Measurements from ENCODE around the gene ATF5. TPM values are rescaled to one million over a fixed set of nuclear protein-coding genes. Genes with fewer than 3 reads are reported as not detected.
"Not testable (repeated sequence)": the region's sequence is repeated elsewhere in the genome, so short reads cannot be mapped to it uniquely, and the experiment has no call there.

ATF5 gene
- total and polyA plus RNA-seq, 2 of the 13 experiments (the other 11 are each of a cell fraction or from before 2014, with no cell fraction given): 5.2 to 10.3 TPM

DNA sequence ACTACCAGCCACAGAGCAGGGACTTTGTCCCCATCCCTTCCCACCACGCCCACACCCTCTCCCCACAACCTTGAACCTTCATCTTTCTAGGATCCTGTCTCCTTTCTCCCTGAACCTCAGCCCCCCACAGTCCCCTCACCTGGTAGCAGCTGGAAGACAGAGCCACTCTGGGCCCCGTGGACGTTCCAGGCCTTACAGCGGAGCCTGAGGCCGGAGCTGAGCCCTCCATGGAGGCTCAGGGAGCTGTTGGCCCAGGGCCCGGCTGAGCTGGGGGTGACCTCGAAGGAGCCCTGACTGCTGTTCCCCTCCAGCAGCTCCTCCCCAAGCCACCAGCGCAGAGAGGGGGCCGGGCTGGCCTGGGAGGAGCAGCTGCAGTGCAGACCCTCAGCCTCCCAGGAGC lies 29.1 kb downstream of the ATF5 start:
- H3K79me2 ChIP-seq (ENCODE audit: insufficient read depth, low read length); CTCF ChIA-PET (ENCODE audit: low intra/inter-chr PET ratio, low total read pairs); intact Hi-C loops (cut with micrococcal nuclease; ENCODE audit: unreplicated experiment); DNase-seq (ENCODE audit: low spot score); H3K27ac ChIP-seq (ENCODE audit: extremely low read length, insufficient read depth, low read length); in situ Hi-C loops (cut with HindIII; ENCODE audit: extremely low pct_ligation_motif_present, low pct_unique_long_range_greater_than_20kb); H3K9me3 ChIP-seq (ENCODE audit: low read length); H2AFZ ChIP-seq (ENCODE audit: low read length); BruUV-seq (replicated peaks); FAIRE-seq; H3K4me3 ChIP-seq (replicated peaks in 1 of 3; ENCODE audit: insufficient read depth in 1 of 3, low read depth in 2 of 3, low read length in 3 of 3); POLR2A ChIA-PET; H3K9ac ChIP-seq (ENCODE audit: insufficient read depth, low read depth, low read length); H4K20me1 ChIP-seq (ENCODE audit: insufficient read depth, low read length); H3K4me2 ChIP-seq (ENCODE audit: low read depth, low read length); H3K36me3 ChIP-seq (replicated peaks in 1 of 2; ENCODE audit: control insufficient read depth in 1 of 2, insufficient read depth in 2 of 2, low read length in 2 of 2): not testable (repeated sequence)
- peak; percentile 9; the same call in 2 of the 3 replicates for ATAC-seq
- peaks cover 0 to 25% of the 10 kb centered on the region in 2 experiments; a peak in 3 of 5 replicates for H3K27me3 ChIP-seq (ENCODE audit: control insufficient read depth in 1 of 2, insufficient read depth in 2 of 2, low read length in 2 of 2)
- 3% methylated on average over 7 of the region's 9 CpGs for WGBS (ENCODE audit: low lambda C conversion rate)
- H3K4me1 ChIP-seq (ENCODE audit: insufficient read depth, low read length): peaks cover 50% of the 10 kb centered on the region

DNA sequence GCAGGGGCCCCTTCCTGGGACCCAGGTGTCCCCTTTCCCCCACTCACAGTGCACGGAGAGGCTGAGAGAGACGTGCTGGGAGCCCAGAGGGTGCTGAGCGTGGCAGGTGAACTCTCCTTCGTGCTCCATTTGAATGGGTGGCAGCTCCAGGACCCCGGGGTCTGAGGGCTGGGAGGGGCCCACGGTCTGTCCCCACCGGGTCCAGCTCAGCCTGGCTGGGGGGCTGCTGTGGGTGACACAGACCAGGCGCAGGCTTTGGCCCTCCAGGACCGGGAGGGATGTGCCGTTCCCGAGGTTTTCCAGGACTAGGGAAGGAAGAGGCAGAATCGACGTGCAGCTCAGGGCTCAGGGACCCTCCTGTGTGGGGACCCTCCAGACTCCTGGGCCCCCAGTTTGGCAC lies 29.6 kb downstream of the ATF5 start:
- H3K4me2 ChIP-seq (ENCODE audit: low read depth, low read length); H3K36me3 ChIP-seq (replicated peaks in 1 of 2; ENCODE audit: control insufficient read depth in 1 of 2, insufficient read depth in 2 of 2, low read length in 2 of 2); H3K9ac ChIP-seq (ENCODE audit: insufficient read depth, low read depth, low read length); H3K79me2 ChIP-seq (ENCODE audit: insufficient read depth, low read length); H3K4me3 ChIP-seq (replicated peaks in 1 of 3; ENCODE audit: insufficient read depth in 1 of 3, low read depth in 2 of 3, low read length in 3 of 3); H3K27ac ChIP-seq (ENCODE audit: extremely low read length, insufficient read depth, low read length); H2AFZ ChIP-seq (ENCODE audit: low read length); H4K20me1 ChIP-seq (ENCODE audit: insufficient read depth, low read length); POLR2A ChIA-PET; BruUV-seq (replicated peaks); in situ Hi-C loops (cut with HindIII; ENCODE audit: extremely low pct_ligation_motif_present, low pct_unique_long_range_greater_than_20kb); FAIRE-seq; CTCF ChIA-PET (ENCODE audit: low intra/inter-chr PET ratio, low total read pairs); H3K9me3 ChIP-seq (ENCODE audit: low read length); DNase-seq (ENCODE audit: low spot score); intact Hi-C loops (cut with micrococcal nuclease; ENCODE audit: unreplicated experiment): not testable (repeated sequence)
- ATAC-seq: peak; percentile 19
- H3K4me1 ChIP-seq (ENCODE audit: insufficient read depth, low read length): peaks cover 46% of the 10 kb centered on the region
- H3K27me3 ChIP-seq (ENCODE audit: control insufficient read depth in 1 of 2, insufficient read depth in 2 of 2, low read length in 2 of 2): peaks cover 0 to 20% of the 10 kb centered on the region in 2 experiments; a peak in 3 of 5 replicates
- no CpG with 5 or more reads among the region's 13 CpGs for WGBS (ENCODE audit: low lambda C conversion rate)

DNA sequence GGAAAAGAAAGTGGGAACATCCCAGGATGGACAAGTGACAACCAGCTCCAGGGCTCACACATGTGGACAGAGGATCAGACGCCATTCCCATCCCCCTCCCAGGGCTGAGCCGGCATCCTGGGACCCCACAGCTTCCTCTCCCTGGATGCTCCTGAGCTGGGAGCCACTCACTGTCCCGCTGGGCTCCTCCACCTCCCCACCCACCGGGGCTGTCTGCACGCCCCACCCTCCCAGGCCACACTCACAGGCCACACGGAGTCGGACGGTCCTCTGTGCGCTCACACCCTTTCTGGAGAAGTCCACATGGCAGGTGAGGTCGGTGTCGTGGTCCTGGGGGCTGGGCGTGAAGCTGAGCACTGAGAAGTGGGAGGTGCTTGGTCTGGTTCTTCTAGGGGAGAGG lies 30.9 kb downstream of the ATF5 start:
- ATAC-seq: peak; percentile 43
- in situ Hi-C loops (cut with HindIII; ENCODE audit: extremely low pct_ligation_motif_present, low pct_unique_long_range_greater_than_20kb); FAIRE-seq; H2AFZ ChIP-seq (ENCODE audit: low read length); H3K27ac ChIP-seq (ENCODE audit: extremely low read length, insufficient read depth, low read length); H3K9me3 ChIP-seq (ENCODE audit: low read length); CTCF ChIA-PET (ENCODE audit: low intra/inter-chr PET ratio, low total read pairs); intact Hi-C loops (cut with micrococcal nuclease; ENCODE audit: unreplicated experiment); POLR2A ChIA-PET; H3K36me3 ChIP-seq (replicated peaks in 1 of 2; ENCODE audit: control insufficient read depth in 1 of 2, insufficient read depth in 2 of 2, low read length in 2 of 2); DNase-seq (ENCODE audit: low spot score); BruUV-seq (replicated peaks); H3K4me3 ChIP-seq (replicated peaks in 1 of 3; ENCODE audit: insufficient read depth in 1 of 3, low read depth in 2 of 3, low read length in 3 of 3); H3K9ac ChIP-seq (ENCODE audit: insufficient read depth, low read depth, low read length); H3K4me2 ChIP-seq (ENCODE audit: low read depth, low read length); H3K79me2 ChIP-seq (ENCODE audit: insufficient read depth, low read length); H3K27me3 ChIP-seq (ENCODE audit: control insufficient read depth in 1 of 2, insufficient read depth in 2 of 2, low read length in 2 of 2); H4K20me1 ChIP-seq (ENCODE audit: insufficient read depth, low read length): not testable (repeated sequence)
- peaks cover 33% of the 10 kb centered on the region for H3K4me1 ChIP-seq (ENCODE audit: insufficient read depth, low read length)
- no CpG with 5 or more reads among the region's 12 CpGs for WGBS (ENCODE audit: low lambda C conversion rate)

DNA sequence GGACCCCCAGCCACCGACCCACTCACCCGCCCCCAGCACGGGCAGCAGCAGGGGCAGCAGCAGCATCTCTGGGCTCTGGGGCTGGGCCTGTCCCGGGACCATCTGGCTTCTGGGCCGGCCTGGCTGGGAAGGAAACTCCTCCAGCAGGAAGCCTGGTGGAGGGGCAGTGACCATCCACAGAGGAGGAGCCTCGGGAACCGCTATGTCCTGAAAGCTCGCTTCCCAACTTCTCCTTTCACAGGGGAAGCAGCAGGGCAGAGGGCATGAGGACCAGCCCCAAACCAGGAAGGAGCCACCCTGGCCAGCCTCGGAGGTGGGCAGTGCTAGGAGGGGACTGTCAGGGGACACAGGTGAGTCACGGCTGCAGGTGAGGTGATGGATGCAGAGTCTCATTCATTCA lies 32.0 kb downstream of the ATF5 start, which contains the start of gene SIGLEC11:
Gene SIGLEC11 (minus strand): TSS at position 193 of the 400 bp plus-strand sequence. CDS start 91 bp downstream, at position 102.
- FAIRE-seq; DNase-seq (ENCODE audit: low spot score); intact Hi-C loops (cut with micrococcal nuclease; ENCODE audit: unreplicated experiment); H3K27ac ChIP-seq (ENCODE audit: extremely low read length, insufficient read depth, low read length); H4K20me1 ChIP-seq (ENCODE audit: insufficient read depth, low read length); H3K4me2 ChIP-seq (ENCODE audit: low read depth, low read length); in situ Hi-C loops (cut with HindIII; ENCODE audit: extremely low pct_ligation_motif_present, low pct_unique_long_range_greater_than_20kb); H3K79me2 ChIP-seq (ENCODE audit: insufficient read depth, low read length); POLR2A ChIA-PET; H3K9me3 ChIP-seq (ENCODE audit: low read length); BruUV-seq (replicated peaks); H2AFZ ChIP-seq (ENCODE audit: low read length); H3K27me3 ChIP-seq (ENCODE audit: control insufficient read depth in 1 of 2, insufficient read depth in 2 of 2, low read length in 2 of 2); CTCF ChIA-PET (ENCODE audit: low intra/inter-chr PET ratio, low total read pairs); H3K4me3 ChIP-seq (replicated peaks in 1 of 3; ENCODE audit: insufficient read depth in 1 of 3, low read depth in 2 of 3, low read length in 3 of 3); H3K36me3 ChIP-seq (replicated peaks in 1 of 2; ENCODE audit: control insufficient read depth in 1 of 2, insufficient read depth in 2 of 2, low read length in 2 of 2); H3K9ac ChIP-seq (ENCODE audit: insufficient read depth, low read depth, low read length): not testable (repeated sequence)
- peaks cover 22% of the 10 kb centered on the region for H3K4me1 ChIP-seq (ENCODE audit: insufficient read depth, low read length)
- 20% methylated on average over 1 of the region's 10 CpGs for WGBS (ENCODE audit: low lambda C conversion rate)
- ATAC-seq: peak; percentile 18; the same call in 2 of the 3 replicates
